ENCODE results near the gene TRIM14. TPM values are rescaled to one million over a fixed set of nuclear protein-coding genes. Genes with fewer than 3 reads are reported as not detected.

TRIM14 gene
- total RNA-seq, 1 experiment from 2014 or later = 11.9 TPM

DNA sequence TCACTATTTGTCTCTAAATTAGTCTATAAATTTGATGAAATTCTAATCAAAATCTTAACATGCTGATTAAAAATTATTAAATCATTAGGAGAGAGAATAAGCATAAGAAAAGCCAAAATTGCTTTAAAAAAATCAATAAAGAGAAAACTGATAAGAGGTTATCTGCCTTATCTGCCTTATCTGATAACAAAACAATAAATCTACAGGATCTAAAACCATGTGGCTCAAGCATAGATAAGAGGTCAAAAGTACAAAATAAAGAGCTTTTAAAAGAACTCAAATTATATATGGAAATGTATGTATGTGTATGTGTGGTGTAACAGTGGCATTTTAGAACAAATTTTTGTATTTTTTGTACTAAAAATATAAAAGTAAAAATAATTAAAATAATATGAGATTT lies 18.6 kb downstream of the TRIM14 start (continued):
- TF ChIP-seq ZNF121 (CRISPR knock-in tag; IDR thresholded peaks at IDR 0.05) (no peak), ZNF423 (CRISPR knock-in tag; IDR thresholded peaks at IDR 0.05) (no peak)
- TF ChIP-seq, protein P1, sequence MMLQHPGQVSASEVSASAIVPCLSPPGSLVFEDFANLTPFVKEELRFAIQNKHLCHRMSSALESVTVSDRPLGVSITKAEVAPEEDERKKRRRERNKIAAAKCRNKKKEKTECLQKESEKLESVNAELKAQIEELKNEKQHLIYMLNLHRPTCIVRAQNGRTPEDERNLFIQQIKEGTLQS (CRISPR knock-in tag; conservative IDR thresholded peaks at IDR 0.05) = no peak

DNA sequence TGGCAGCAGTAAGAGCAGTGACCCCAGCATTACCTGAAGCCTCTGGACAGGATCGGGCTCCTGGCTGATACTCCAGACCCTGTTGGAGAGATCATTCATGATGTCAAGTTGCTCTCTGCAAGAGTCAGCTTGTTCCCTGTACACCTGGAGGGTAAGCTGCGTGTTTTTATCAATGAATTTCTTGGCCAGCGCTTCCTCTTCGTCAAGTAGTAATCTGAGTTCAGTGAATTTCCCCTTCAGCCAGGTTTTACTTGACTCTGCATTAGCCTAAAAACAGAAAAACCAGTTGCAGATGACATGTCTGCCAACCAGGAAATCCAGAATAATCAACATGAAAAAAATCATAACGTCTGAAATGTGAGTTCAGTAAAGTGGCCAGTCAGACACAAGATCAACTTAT lies 19.1 kb downstream of the TRIM14 start:
- POLR2A ChIA-PET = no interaction called here
- ATAC-seq = no peak

DNA sequence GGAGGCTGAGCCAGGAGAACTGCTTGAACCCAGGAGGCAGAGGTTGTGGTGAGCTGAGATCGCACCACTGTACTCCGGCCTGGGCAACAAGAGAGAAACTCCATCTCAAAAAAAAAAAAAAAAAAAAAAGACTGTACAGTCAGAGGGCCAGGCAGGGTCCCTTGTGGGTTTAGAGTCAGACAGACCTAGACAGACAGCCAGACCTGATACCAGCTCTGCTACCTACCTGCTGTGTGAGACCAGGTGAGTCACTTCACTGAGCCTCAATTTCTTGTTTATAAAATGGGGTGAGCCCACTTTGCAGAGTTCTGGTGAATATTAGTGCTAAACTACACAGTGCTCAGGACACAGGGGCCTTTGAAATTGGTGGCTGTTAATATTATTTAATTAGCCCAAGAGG lies 19.7 kb downstream of the TRIM14 start:
- Mint-ChIP-seq H3K27ac (no peak overlapping the region), H3K4me3 (no peak overlapping the region), H3K27me3 (ENCODE audit: low read depth) (no peaks in the 10 kb centered on the region), H3K36me3 (0 out of 2 replicates have a peak, but pooled peaks cover 3% of the 10 kb centered on the region), H3K9me3 (no peaks in the 10 kb centered on the region), H3K4me1 (peaks cover 13% of the 10 kb centered on the region)
- TF ChIP-seq JUN (CRISPR knock-in tag; IDR thresholded peaks at IDR 0.05) = no peak
- TF ChIP-seq, protein P2, sequence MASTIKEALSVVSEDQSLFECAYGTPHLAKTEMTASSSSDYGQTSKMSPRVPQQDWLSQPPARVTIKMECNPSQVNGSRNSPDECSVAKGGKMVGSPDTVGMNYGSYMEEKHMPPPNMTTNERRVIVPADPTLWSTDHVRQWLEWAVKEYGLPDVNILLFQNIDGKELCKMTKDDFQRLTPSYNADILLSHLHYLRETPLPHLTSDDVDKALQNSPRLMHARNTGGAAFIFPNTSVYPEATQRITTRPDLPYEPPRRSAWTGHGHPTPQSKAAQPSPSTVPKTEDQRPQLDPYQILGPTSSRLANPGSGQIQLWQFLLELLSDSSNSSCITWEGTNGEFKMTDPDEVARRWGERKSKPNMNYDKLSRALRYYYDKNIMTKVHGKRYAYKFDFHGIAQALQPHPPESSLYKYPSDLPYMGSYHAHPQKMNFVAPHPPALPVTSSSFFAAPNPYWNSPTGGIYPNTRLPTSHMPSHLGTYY (CRISPR knock-in tag; IDR thresholded peaks at IDR 0.05) = no peak
- TF ChIP-seq, protein P3, sequence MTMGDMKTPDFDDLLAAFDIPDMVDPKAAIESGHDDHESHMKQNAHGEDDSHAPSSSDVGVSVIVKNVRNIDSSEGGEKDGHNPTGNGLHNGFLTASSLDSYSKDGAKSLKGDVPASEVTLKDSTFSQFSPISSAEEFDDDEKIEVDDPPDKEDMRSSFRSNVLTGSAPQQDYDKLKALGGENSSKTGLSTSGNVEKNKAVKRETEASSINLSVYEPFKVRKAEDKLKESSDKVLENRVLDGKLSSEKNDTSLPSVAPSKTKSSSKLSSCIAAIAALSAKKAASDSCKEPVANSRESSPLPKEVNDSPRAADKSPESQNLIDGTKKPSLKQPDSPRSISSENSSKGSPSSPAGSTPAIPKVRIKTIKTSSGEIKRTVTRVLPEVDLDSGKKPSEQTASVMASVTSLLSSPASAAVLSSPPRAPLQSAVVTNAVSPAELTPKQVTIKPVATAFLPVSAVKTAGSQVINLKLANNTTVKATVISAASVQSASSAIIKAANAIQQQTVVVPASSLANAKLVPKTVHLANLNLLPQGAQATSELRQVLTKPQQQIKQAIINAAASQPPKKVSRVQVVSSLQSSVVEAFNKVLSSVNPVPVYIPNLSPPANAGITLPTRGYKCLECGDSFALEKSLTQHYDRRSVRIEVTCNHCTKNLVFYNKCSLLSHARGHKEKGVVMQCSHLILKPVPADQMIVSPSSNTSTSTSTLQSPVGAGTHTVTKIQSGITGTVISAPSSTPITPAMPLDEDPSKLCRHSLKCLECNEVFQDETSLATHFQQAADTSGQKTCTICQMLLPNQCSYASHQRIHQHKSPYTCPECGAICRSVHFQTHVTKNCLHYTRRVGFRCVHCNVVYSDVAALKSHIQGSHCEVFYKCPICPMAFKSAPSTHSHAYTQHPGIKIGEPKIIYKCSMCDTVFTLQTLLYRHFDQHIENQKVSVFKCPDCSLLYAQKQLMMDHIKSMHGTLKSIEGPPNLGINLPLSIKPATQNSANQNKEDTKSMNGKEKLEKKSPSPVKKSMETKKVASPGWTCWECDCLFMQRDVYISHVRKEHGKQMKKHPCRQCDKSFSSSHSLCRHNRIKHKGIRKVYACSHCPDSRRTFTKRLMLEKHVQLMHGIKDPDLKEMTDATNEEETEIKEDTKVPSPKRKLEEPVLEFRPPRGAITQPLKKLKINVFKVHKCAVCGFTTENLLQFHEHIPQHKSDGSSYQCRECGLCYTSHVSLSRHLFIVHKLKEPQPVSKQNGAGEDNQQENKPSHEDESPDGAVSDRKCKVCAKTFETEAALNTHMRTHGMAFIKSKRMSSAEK (CRISPR knock-in tag; IDR thresholded peaks at IDR 0.05; ENCODE audit: borderline replicate concordance) = no peak
- TF ChIP-seq OVOL2 (CRISPR knock-in tag; IDR thresholded peaks at IDR 0.05; ENCODE audit: borderline replicate concordance) = no peak
- TF ChIP-seq TP53 (CRISPR knock-in tag; IDR thresholded peaks at IDR 0.05) = no peak
- no peak for TF ChIP-seq ZNF396 (CRISPR knock-in tag; IDR thresholded peaks at IDR 0.05; ENCODE audit: borderline replicate concordance)
- no peak for TF ChIP-seq ZSCAN18 (CRISPR knock-in tag; IDR thresholded peaks at IDR 0.05)
- no peak for TF ChIP-seq SMAD3 (CRISPR knock-in tag; IDR thresholded peaks at IDR 0.05; ENCODE audit: borderline replicate concordance)
- TF ChIP-seq CREM (CRISPR knock-in tag; IDR thresholded peaks at IDR 0.05) = no peak
- TF ChIP-seq ARID4B (CRISPR knock-in tag; IDR thresholded peaks at IDR 0.05; ENCODE audit: borderline replicate concordance) = no peak
- TF ChIP-seq CDX4 (CRISPR knock-in tag; IDR thresholded peaks at IDR 0.05; ENCODE audit: borderline replicate concordance) = no peak
- TF ChIP-seq CBFB (CRISPR knock-in tag; IDR thresholded peaks at IDR 0.05; ENCODE audit: low read depth) = no peak
- no peak for TF ChIP-seq NFE2L1 (CRISPR knock-in tag; IDR thresholded peaks at IDR 0.05)
- DNase-seq (ENCODE audit: low spot score) (no peak), ATAC-seq (no peak)
- CTCF ChIA-PET = interaction anchor here (0.6 kb wide), 1 partner anchor 117 kb away, joined by 3 read pairs; no protein-coding TSS in a partner anchor
- POLR2A ChIA-PET = no interaction called here

More for the DNA sequence above, 19.1 kb downstream of the TRIM14 start:
- H3K27ac Mint-ChIP-seq = no peak overlapping the region; the same call in 1 of the 2 replicates
- DNase-seq (ENCODE audit: low spot score) = no peak
- TF ChIP-seq ZNF138 (CRISPR knock-in tag; conservative IDR thresholded peaks at IDR 0.05) = no peak
- TF ChIP-seq USF1 (CRISPR knock-in tag; IDR thresholded peaks at IDR 0.05) = no peak
- TF ChIP-seq PRRX2 (CRISPR knock-in tag; IDR thresholded peaks at IDR 0.05) = no peak
- H3K27me3 Mint-ChIP-seq (ENCODE audit: low read depth) = no peaks in the 10 kb centered on the region
- H3K36me3 Mint-ChIP-seq = 0 out of 2 replicates have a peak, but pooled peaks cover 3% of the 10 kb centered on the region
- peaks cover 13% of the 10 kb centered on the region for H3K4me1 Mint-ChIP-seq
- no peaks in the 10 kb centered on the region for H3K9me3 Mint-ChIP-seq
- CTCF ChIA-PET = no interaction called here
- no peak overlapping the region for H3K4me3 Mint-ChIP-seq

Data from WTC11 (cell line).